IPS-15b (cell line): ENCODE data around the gene MRGPRX1.
"Not testable (repeated sequence)": the region's sequence is repeated elsewhere in the genome, so short reads cannot be mapped to it uniquely, and the experiment has no call there.

Experiments used
- H3K27me3 ChIP-seq: one replicate; pipeline ENCODE4 v1.6.1; 2013; ENCODE audit warnings: low read length; ENCODE audit not compliant: control insufficient read depth, insufficient read depth
- H3K36me3 ChIP-seq: one replicate; pipeline ENCODE4 v1.6.1; 2013; ENCODE audit warnings: low read length; ENCODE audit not compliant: control insufficient read depth, insufficient read depth
- H3K4me1 ChIP-seq: one replicate; pipeline ENCODE4 v1.6.1; 2013; ENCODE audit warnings: mild to moderate bottlenecking, low read length; ENCODE audit not compliant: control insufficient read depth, insufficient read depth
- H3K4me3 ChIP-seq: one replicate; pipeline ENCODE4 v1.5.1; 2013; ENCODE audit warnings: low read depth, low read length
- H3K9ac ChIP-seq: one replicate; pipeline ENCODE4 v1.6.1; 2013; ENCODE audit warnings: low read depth, mild to moderate bottlenecking, low read length
- H3K9me3 ChIP-seq: one replicate; pipeline ENCODE4 v1.6.1; 2013; ENCODE audit warnings: mild to moderate bottlenecking, low read length; ENCODE audit not compliant: control insufficient read depth, insufficient read depth

The MRGPRX1 gene

DNA sequence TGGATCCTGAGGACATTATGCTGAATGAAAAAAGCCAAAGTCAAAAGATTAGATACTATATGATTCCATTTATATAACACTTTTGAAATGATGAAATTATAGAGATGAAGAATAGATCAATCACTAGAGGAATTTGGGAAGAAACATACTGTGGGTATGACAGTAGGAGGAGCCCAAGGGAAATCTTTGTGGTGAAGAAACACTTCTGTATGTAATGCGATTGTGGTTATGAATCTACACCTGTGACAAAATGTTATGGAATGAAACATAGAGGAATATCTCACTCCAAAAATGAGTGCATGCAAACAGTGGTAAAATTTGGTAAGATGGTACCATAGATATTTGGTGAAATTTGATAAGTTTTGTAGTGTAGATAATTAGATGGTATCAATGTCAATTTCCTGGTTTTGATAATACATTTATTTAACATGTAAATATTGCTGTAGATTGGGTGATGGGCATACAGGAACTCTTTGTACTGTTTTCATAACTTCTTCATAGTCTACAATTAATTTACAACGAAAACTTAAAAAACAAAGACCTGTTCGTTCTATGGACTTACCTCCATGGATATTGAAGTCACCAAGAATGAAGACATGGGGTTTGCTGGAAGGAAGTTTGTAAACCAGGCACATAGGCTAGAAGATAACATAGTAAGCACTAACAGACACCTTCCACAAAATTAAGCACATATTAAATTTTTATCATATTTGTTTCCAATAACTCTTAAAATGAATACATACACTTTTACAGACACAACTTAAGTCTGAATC lies 11.5 kb downstream of the MRGPRX1 start:
- Histone ChIP-seq H3K9me3 (no peaks in the 10 kb centered on the region), H3K27me3 (no peaks in the 10 kb centered on the region), H3K4me3 (no peak overlapping the region), H3K4me1 (no peaks in the 10 kb centered on the region), H3K36me3 (no peaks in the 10 kb centered on the region), H3K9ac (no peak overlapping the region)

DNA sequence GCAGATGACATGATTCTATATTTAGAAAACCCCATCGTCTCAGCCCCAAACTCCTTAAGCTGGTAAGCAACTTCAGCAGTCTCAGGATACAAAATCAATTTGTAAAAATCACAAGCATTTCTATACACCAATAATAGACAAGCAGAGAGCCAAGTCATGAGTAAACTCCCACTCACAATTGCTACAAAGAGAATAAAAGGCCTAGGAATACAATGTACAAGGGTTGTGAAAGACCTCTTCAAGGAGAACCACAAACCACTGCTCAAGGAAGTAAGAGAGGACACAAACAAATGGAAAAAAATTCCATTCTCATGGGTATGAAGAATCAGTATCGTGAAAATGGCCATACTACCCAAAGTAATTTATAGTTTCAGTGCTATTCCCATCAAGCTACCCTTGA lies 13.8 kb downstream of the MRGPRX1 start:
- H3K9ac ChIP-seq, H3K9me3 ChIP-seq, H3K36me3 ChIP-seq, H3K4me1 ChIP-seq, H3K4me3 ChIP-seq, H3K27me3 ChIP-seq: not testable (repeated sequence)

DNA sequence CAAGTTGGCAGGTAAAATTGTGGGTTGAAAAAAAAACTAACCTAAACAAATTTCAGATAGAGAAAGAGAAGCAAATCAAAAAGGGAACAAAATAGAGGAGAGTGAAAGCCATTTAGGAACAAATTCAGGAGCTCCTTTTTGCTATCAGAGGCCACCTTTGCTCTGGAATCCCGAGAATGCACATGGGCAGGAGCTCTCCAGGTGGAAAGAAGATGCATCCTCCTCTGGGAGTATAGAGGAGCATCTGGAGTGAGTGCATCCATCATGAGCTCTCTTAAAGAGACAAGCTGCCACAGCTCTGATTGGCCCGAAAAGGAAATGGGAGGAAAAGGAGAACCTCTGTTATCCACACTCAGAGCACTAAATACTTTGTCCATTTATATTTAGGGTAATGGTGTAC lies 26.3 kb downstream of the MRGPRX1 start:
- Histone ChIP-seq H3K9ac (no peak overlapping the region), H3K27me3 (no peaks in the 10 kb centered on the region), H3K36me3 (no peaks in the 10 kb centered on the region), H3K4me1 (no peaks in the 10 kb centered on the region), H3K4me3 (no peak overlapping the region), H3K9me3 (no peaks in the 10 kb centered on the region)

GRCh38 chr11:18907391-18907790 lies 31.8 kb downstream of the MRGPRX1 start:
- Histone ChIP-seq H3K27me3 (no peaks in the 10 kb centered on the region), H3K9ac (no peak overlapping the region), H3K4me3 (no peak overlapping the region), H3K9me3 (no peaks in the 10 kb centered on the region), H3K36me3 (no peaks in the 10 kb centered on the region), H3K4me1 (no peaks in the 10 kb centered on the region)

- not testable (repeated sequence) for H3K27me3 ChIP-seq, H3K9me3 ChIP-seq, H3K36me3 ChIP-seq
Measured at GRCh38 chr11:18900637-18901036, 38.6 kb downstream of the MRGPRX1 start.

GRCh38 chr11:18900151-18900611 lies 39.0 kb downstream of the MRGPRX1 start:
- H3K4me3 ChIP-seq, H3K4me1 ChIP-seq, H3K9ac ChIP-seq, H3K27me3 ChIP-seq, H3K36me3 ChIP-seq, H3K9me3 ChIP-seq: not testable (repeated sequence)

More at GRCh38 chr11:18900637-18901036, 38.6 kb downstream of the MRGPRX1 start:
- not testable (repeated sequence) for H3K9ac ChIP-seq, H3K4me1 ChIP-seq, H3K4me3 ChIP-seq

DNA sequence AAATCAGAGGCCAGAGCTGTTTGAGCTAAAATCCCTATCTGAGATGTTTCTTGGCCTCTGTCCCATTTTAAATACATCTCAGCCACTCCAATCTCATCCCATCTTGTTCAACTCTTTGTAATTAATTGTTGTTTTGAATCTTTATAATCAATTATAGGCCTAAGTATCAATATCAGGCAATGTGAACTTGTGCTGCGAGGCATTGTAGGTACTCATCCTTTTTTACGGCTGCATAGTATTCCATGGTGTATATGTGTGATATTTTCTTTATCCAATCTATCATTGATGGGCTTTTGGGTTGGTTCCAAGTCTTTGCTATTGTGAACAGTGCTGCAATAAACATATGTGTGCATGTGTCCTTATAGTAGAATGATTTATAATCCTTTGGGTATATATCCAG lies 47.5 kb downstream of the MRGPRX1 start:
- not testable (repeated sequence) for H3K9ac ChIP-seq, H3K27me3 ChIP-seq, H3K4me1 ChIP-seq, H3K4me3 ChIP-seq, H3K9me3 ChIP-seq, H3K36me3 ChIP-seq

DNA sequence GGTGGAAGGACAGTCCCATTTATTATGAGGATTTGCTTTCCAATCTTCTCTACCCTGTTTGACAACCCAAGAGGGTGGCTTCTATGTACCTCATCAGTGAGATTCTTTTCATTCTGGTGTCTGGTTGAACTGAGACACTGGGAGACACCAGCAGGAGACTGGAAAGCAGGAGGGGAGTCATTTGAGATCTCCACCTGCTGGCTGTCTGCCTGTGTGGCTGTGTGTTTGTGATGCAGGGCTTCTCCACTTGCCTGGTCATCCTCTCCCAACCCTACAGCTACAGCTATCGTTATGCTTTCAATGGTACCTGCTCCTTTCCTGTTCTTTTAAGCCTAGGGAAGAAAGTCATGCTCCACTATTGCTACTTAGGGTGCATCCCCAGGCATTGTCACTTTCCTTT lies 48.6 kb downstream of the MRGPRX1 start:
- H3K4me3 ChIP-seq: no peak overlapping the region
- H3K9me3 ChIP-seq: no peaks in the 10 kb centered on the region
- no peaks in the 10 kb centered on the region for H3K36me3 ChIP-seq
- H3K27me3 ChIP-seq: no peaks in the 10 kb centered on the region
- no peaks in the 10 kb centered on the region for H3K4me1 ChIP-seq
- H3K9ac ChIP-seq: no peak overlapping the region
